Right lobe of liver (tissue), 6 donors: Measurements from ENCODE around the gene MYLK4. TPM values are rescaled to one million over a fixed set of nuclear protein-coding genes. Genes with fewer than 3 reads are reported as not detected.

Source experiments
- ATAC-seq, 4 donors: fragments of 200-7000 bp; cut with Tn5 transposase; one replicate each; pipeline ENCODE4 v1.9.1; 2020; ENCODE audit warnings: mild to moderate bottlenecking in 4 of 4, moderate library complexity in 4 of 4
- DNase-seq, 3 donors: peaks; one replicate each; pipeline ENCODE4 v3.0.0-alpha.2; 2020
- H3K27ac ChIP-seq, 3 donors: fragments of 200-600 bp; one replicate each; pipeline ENCODE4 v1.8.0; 2022
- H3K27me3 ChIP-seq, 2 donors: fragments of 200-600 bp; one replicate each; pipeline ENCODE4 v1.8.0; 2022
- H3K36me3 ChIP-seq, 4 donors: fragments of 200-600 bp; sonication (generic) in 1 of 4; one replicate each; pipeline versions ENCODE4 v1.5.1 to v1.8.0; 2017 to 2022; ENCODE audit warnings: control low read depth in 1 of 4
- H3K4me1 ChIP-seq, 4 donors: fragments of 200-600 bp; sonication (generic) in 1 of 4; one replicate each; pipeline versions ENCODE4 v1.5.1 to v1.8.0; 2017 to 2022; ENCODE audit warnings: control low read depth in 1 of 4
- H3K4me3 ChIP-seq, 3 donors: fragments of 200-600 bp; one replicate each; pipeline ENCODE4 v1.8.0; 2022
- H3K9me3 ChIP-seq, 4 donors: fragments of 200-600 bp; sonication (generic) in 1 of 4; one replicate each; pipeline versions ENCODE4 v1.5.1 to v1.8.0; 2017 to 2022; ENCODE audit warnings: control low read depth in 1 of 4
- POLR2A ChIP-seq: fragments of 450-650 bp; IDR thresholded peaks from one replicate; pipeline ENCODE4 v1.6.1; 2017; ENCODE audit warnings: antibody characterized with exemption, mild to moderate bottlenecking
- WGBS: methylation state at CpG from one replicate; pipeline ENCODE4 v1.1.6; 2018; ENCODE audit warnings: low coverage, low lambda C conversion rate; ENCODE audit not compliant: insufficient coverage; ENCODE audit errors: missing lambda C conversion rate; 5-methylcytosine and 5-hydroxymethylcytosine counted together
- intact Hi-C, 2 donors: fragments of 100-400 bp; cut with DNase I; formaldehyde crosslinking; loops; one replicate each; pipeline versions ENCODE4 v1.11.2 to v1.14.1; 2022
- total RNA-seq, 6 experiments: library from RNA; depleted of rRNA in 2 of 6; stranded (reverse); fragments of >200 nt in 2 of 6; fragmentation: NEBNext Ultra II Directional in 3 of 6; extraction: Animal tissue kit (Norgen Biotek cat#: 25700) in 3 of 6; gene quantifications; one replicate each; pipeline versions ENCODE4 v1.1.0 to v1.2.4, GENCODE V29; 2016 to 2023
- TF ChIP-seq, protein P1 (sequence below), 4 donors: fragments of 200-600 bp in 3 of 4; fragments of 450-650 bp in 1 of 4; IDR thresholded peaks; one replicate each; pipeline versions ENCODE4 v1.5.1 to v1.8.0; 2016 to 2022; ENCODE audit warnings: antibody characterized with exemption in 4 of 4, mild to moderate bottlenecking in 2 of 4
- donor health status: DM: no; HTN: yes; CAD: no.
- donor health status: DM: no; HTN: no; CAD: no.
- donor health status: DM: no; HTN: no; CAD: no.
- donor health status: DM: no; HTN: yes; CAD: no.
- donor health status: DM: no; HTN: yes; CAD: no.

Gene MYLK4
- total RNA-seq, 6 experiments from 2014 or later, result 0.22 to 0.46 (median 0.27) TPM; not detected in 1

DNA sequence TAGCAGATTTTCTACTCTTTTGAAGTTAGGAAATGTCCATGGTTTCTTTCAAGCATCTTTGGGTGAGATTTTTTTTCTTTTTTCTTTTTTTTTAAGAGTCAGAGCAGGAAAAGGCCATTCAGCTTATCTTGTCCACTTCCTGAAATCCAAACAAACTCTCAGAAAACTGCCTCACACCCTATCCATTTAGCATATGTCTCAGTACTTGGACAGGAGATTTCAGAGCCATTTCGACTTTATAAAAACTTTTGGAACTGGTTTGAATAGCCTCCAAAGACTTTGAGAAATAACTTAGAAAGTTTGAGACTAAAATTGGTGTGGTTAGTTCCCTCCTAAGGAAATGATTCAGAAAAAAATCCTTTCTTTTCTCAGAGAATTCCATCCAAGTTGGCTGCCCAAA lies 125.1 kb downstream of the MYLK4 start:
- DNase-seq (no peak), ATAC-seq (peak in 1 of 4 donors; percentile 43)
- H3K4me1 ChIP-seq, result no peaks in the 10 kb centered on the region
- 30% methylated on average over 1 of the region's 1 CpG for WGBS
- intact Hi-C loops, result no loop called here
- no peaks in the 10 kb centered on the region for H3K27me3 ChIP-seq
- no peaks in the 10 kb centered on the region for H3K36me3 ChIP-seq
- peak overlapping the region in 2 of 3 donors; percentile 13 to 17 for H3K27ac ChIP-seq
- H3K4me3 ChIP-seq, result no peak overlapping the region
- TF ChIP-seq POLR2A, result no peak
- TF ChIP-seq, protein P1, sequence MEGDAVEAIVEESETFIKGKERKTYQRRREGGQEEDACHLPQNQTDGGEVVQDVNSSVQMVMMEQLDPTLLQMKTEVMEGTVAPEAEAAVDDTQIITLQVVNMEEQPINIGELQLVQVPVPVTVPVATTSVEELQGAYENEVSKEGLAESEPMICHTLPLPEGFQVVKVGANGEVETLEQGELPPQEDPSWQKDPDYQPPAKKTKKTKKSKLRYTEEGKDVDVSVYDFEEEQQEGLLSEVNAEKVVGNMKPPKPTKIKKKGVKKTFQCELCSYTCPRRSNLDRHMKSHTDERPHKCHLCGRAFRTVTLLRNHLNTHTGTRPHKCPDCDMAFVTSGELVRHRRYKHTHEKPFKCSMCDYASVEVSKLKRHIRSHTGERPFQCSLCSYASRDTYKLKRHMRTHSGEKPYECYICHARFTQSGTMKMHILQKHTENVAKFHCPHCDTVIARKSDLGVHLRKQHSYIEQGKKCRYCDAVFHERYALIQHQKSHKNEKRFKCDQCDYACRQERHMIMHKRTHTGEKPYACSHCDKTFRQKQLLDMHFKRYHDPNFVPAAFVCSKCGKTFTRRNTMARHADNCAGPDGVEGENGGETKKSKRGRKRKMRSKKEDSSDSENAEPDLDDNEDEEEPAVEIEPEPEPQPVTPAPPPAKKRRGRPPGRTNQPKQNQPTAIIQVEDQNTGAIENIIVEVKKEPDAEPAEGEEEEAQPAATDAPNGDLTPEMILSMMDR (IDR thresholded peaks at IDR 0.05), result no peak
- no peaks in the 10 kb centered on the region for H3K9me3 ChIP-seq

DNA sequence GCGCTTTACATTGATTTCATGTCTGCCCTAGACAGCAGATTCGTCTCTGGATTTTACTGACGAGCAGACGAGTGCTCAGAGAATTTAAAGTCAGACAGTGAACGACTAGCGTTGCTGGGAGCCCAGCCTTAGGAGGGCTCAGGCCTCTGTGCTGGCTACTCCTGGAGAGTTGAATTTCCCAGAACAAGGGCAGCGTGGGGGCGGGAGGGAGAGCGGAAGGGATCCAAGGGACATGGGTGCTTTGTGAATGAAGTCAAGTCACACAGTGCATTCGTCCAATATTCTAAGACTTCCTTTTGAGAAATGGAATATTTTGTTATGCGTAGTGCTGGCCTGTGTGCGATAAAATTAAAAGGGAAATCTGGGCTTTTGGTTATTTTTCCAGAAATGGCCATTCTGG lies 126.5 kb downstream of the MYLK4 start:
- ATAC-seq (peak in 1 of 4 donors; percentile 32), DNase-seq (no peak)
- no peak overlapping the region for H3K27ac ChIP-seq
- no peaks in the 10 kb centered on the region for H3K4me1 ChIP-seq
- TF ChIP-seq, protein P1 (IDR thresholded peaks at IDR 0.05), result no peak
- no peak for TF ChIP-seq POLR2A
- H3K36me3 ChIP-seq, result no peaks in the 10 kb centered on the region
- intact Hi-C loops, result no loop called here
- 78% methylated on average over 11 of the region's 12 CpGs for WGBS
- H3K4me3 ChIP-seq, result no peak overlapping the region
- no peaks in the 10 kb centered on the region for H3K9me3 ChIP-seq
- H3K27me3 ChIP-seq, result no peaks in the 10 kb centered on the region

DNA sequence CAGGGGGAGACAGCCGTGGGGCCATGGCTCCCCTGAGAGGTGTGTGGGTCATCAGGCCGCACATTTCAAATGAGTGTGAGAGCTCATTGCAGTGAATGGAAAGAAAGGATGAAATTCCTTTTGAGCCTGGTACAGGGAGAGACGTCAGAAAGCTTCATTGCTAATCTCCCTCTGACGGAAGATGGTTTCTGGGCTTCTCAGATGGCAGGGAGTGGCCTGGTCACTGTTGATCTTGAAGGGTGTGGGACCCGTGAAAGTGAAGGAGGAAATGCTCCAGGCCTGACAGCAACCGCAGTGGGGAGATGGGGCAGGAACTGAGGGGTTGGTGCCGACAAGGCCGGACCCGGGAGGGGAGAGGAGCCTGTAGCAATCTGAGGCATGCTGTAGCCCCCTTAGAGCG lies 127.4 kb downstream of the MYLK4 start:
- Histone ChIP-seq H3K36me3 (no peaks in the 10 kb centered on the region), H3K4me3 (no peak overlapping the region), H3K27ac (no peak overlapping the region), H3K4me1 (no peaks in the 10 kb centered on the region), H3K27me3 (no peaks in the 10 kb centered on the region), H3K9me3 (no peaks in the 10 kb centered on the region)
- TF ChIP-seq, protein P1 (IDR thresholded peaks at IDR 0.05), result no peak
- no peak for TF ChIP-seq POLR2A
- WGBS, result 55% methylated on average over 2 of the region's 10 CpGs
- DNase-seq (no peak), ATAC-seq (peak in 1 of 4 donors; percentile 22)
- intact Hi-C loops, result no loop called here

DNA sequence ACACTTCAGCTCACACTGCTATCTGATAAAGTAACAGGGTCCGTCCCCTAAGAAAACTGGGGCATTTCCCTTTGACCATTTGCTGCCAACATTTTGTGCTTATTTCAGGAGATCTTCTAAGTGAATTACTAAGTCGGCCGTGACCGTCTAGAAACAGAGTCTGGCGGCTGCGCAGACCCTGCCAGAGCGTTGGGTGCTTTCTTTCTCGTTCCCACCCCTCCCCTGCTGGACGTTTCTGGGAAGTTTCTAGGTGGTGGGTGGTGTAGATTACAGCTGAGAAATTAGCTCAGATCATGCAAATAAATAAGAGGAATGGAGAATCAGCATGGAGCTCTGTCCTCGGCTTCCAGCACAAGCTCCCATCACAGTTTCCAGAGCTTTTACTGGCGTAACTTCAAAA lies 128.1 kb downstream of the MYLK4 start:
- Histone ChIP-seq H3K4me3 (no peak overlapping the region), H3K4me1 (no peaks in the 10 kb centered on the region), H3K27me3 (no peaks in the 10 kb centered on the region), H3K36me3 (no peaks in the 10 kb centered on the region), H3K27ac (no peak overlapping the region), H3K9me3 (no peaks in the 10 kb centered on the region)
- TF ChIP-seq, protein P1 (IDR thresholded peaks at IDR 0.05), result no peak
- no peak for TF ChIP-seq POLR2A
- intact Hi-C loops, result no loop called here
- WGBS, result 67% methylated on average over 11 of the region's 11 CpGs
- ATAC-seq (no peak), DNase-seq (no peak)

DNA sequence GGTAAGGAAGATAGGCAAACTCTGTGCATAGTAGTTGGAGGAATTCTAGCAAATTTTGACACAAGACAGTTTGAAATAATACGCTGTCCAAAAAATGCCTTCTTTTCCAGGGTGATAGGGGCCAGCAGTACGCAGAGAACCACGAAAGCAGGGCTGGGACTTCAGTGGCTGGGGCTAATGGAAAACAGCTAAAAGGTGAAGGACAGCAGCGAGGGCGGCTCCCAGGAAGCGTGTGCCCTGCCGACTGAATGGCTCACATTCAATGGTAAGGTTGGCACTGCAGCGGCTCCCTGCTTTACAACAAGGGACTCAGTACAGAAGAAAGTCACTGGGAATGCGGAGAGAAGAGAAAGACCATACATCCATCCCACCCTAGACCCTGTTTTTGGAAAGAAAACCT lies 131.1 kb downstream of the MYLK4 start:
- no peak for DNase-seq
- H3K27ac ChIP-seq, result no peak overlapping the region
- no peaks in the 10 kb centered on the region for H3K4me1 ChIP-seq
- no peak for TF ChIP-seq POLR2A
- TF ChIP-seq, protein P1 (IDR thresholded peaks at IDR 0.05), result no peak
- intact Hi-C loops, result no loop called here
- no peaks in the 10 kb centered on the region for H3K36me3 ChIP-seq
- no peak overlapping the region for H3K4me3 ChIP-seq
- ATAC-seq, result no peak
- no peaks in the 10 kb centered on the region for H3K27me3 ChIP-seq
- 59% methylated on average over 6 of the region's 9 CpGs for WGBS
- H3K9me3 ChIP-seq, result no peaks in the 10 kb centered on the region
